Measurements from ENCODE around the gene TAS2R46.

TAS2R46 gene

DNA sequence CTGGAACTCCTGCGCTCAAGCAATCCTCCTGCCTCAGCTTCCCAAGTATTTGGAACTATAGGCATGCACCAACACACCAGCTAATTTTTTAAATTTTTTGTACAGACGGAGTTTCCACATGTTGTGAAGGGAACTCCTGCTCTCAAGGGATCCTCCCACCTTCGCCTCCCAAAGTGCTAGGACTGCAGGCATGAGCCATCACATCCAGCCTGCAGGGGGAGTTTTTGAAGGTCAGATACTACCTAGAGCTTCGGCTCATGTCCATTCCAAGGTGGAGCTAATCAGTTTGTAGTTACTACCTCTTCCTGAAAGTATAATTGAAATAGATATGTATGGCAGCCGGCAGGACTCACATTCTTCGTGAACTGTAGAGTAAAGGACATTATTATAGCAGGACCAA is 36.0 kb downstream of the TAS2R46 start:
- Histone ChIP-seq H3K27me3 (ENCODE audit: control insufficient read depth, insufficient read depth, low read length) (no peaks in the 10 kb centered on the region), H3K4me1 (ENCODE audit: control insufficient read depth, insufficient read depth, low read length) (no peaks in the 10 kb centered on the region), H3K4me3 (ENCODE audit: low read length) (no peak overlapping the region), H3K9me3 (ENCODE audit: control insufficient read depth, low read length) (no peaks in the 10 kb centered on the region), H3K36me3 (ENCODE audit: control insufficient read depth, insufficient read depth, low read length) (no peaks in the 10 kb centered on the region), H3K9ac (ENCODE audit: low read length) (no peak overlapping the region)

DNA sequence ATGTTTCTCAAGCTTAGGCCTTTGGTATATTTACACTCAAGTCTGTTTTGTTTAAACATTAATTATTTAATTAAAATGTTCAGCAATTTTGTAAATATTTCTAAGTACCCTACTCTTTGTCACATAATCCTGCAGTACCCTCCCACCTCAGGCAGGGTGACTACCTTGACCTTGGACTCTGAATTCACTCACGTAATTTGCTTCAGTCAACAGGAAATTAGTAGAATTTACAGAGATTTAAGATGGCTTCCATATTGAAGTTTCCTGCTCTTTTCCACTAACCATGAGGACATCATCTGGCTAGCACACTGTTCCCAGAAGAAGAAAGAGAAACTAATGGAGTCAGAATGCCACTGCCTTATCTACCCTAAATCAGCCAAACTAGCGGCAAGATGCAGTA is 38.7 kb downstream of the TAS2R46 start:
- Histone ChIP-seq H3K27me3 (ENCODE audit: control insufficient read depth, insufficient read depth, low read length) (no peaks in the 10 kb centered on the region), H3K4me1 (ENCODE audit: control insufficient read depth, insufficient read depth, low read length) (no peaks in the 10 kb centered on the region), H3K4me3 (ENCODE audit: low read length) (no peak overlapping the region), H3K36me3 (ENCODE audit: control insufficient read depth, insufficient read depth, low read length) (no peaks in the 10 kb centered on the region), H3K9me3 (ENCODE audit: control insufficient read depth, low read length) (no peaks in the 10 kb centered on the region), H3K9ac (ENCODE audit: low read length) (no peak overlapping the region)

DNA sequence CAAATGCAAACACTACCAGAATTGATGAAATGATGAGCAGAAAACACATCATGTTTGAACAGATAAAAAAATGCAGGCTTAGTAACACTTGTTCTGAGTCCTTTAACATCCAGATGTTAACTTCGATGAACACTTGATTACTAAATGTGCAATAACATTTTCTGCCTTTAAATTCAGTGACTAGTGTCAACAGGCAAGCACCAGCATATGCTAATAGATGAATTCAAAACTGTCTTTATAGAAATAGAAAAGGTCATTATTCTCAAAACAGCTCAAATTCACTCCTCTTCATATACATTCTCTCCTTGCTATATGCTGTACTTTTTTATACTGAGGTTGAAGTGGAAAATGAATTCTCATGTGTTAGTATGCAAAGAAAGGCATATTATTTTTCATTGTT is 39.6 kb downstream of the TAS2R46 start, which contains the start of gene TAS2R19:
Gene TAS2R19 (minus strand): TSS at position 101 of the 400 bp plus-strand sequence. CDS start 49 bp downstream, at position 52.
- Histone ChIP-seq H3K4me1 (ENCODE audit: control insufficient read depth, insufficient read depth, low read length) (no peaks in the 10 kb centered on the region), H3K4me3 (ENCODE audit: low read length) (no peak within 1 kb of the TSS), H3K36me3 (ENCODE audit: control insufficient read depth, insufficient read depth, low read length) (no peaks in the 10 kb centered on the region), H3K9ac (ENCODE audit: low read length) (no peak within 1 kb of the TSS), H3K9me3 (ENCODE audit: control insufficient read depth, low read length) (no peaks in the 10 kb centered on the region), H3K27me3 (ENCODE audit: control insufficient read depth, insufficient read depth, low read length) (no peaks in the 10 kb centered on the region)

DNA sequence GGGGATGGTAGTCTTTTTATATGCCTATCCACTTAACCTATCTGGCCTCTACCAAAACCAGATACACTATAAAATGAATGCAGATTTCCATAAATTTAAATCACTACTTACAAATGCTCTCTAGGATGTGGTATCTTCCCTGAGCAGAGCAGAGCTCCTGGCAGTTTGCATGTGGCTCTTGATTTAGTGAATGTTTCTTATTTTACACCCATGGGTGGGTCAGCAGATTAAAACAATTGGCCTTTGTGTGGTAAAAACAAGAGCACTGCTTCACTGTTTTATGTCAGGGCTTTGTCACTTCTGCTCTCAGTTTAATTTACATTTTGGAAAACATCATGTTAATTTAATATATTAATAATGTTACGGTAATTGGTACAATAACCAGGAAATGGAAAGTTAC is 45.2 kb downstream of the TAS2R46 start:
- Histone ChIP-seq H3K9ac (ENCODE audit: low read length) (no peak overlapping the region), H3K36me3 (ENCODE audit: control insufficient read depth, insufficient read depth, low read length) (no peaks in the 10 kb centered on the region), H3K4me3 (ENCODE audit: low read length) (no peak overlapping the region), H3K4me1 (ENCODE audit: control insufficient read depth, insufficient read depth, low read length) (peaks cover 13% of the 10 kb centered on the region), H3K27me3 (ENCODE audit: control insufficient read depth, insufficient read depth, low read length) (no peaks in the 10 kb centered on the region), H3K9me3 (ENCODE audit: control insufficient read depth, low read length) (no peaks in the 10 kb centered on the region)

DNA sequence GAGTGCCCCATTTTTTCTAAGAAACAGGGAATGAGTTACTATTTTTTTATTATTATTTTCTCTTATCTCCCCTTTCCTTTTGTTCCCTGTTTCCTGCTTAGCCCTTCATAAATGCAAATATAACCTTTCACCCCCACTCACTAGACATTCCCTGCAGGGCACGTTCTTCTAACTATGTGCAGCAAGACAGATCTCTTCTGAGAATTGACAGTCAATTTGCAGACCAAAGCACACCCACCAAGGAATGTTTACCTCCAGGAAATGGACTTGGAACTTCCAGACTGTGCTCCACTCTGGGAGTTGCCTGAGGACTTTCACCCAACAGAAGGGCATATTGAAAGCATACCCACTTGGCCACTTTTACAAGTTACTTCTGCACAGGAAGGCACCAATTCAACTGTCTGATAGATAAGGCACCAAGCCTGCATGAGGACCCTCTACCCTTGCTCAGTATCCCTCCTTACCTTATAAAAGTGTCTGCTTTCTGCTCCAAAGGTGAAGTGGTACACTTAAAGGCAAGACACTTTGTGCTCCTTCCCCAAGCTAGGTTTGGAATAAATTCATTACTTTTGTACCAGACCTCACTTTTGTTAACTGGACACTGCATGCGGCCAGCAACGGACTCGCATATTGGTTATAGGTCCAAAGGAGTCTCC is 46.2 kb downstream of the TAS2R46 start:
- Histone ChIP-seq H3K9me3 (ENCODE audit: control insufficient read depth, low read length) (no peaks in the 10 kb centered on the region), H3K27me3 (ENCODE audit: control insufficient read depth, insufficient read depth, low read length) (no peaks in the 10 kb centered on the region), H3K4me3 (ENCODE audit: low read length) (no peak overlapping the region), H3K9ac (ENCODE audit: low read length) (no peak overlapping the region), H3K36me3 (ENCODE audit: control insufficient read depth, insufficient read depth, low read length) (no peaks in the 10 kb centered on the region), H3K4me1 (ENCODE audit: control insufficient read depth, insufficient read depth, low read length) (peaks cover 13% of the 10 kb centered on the region)

DNA sequence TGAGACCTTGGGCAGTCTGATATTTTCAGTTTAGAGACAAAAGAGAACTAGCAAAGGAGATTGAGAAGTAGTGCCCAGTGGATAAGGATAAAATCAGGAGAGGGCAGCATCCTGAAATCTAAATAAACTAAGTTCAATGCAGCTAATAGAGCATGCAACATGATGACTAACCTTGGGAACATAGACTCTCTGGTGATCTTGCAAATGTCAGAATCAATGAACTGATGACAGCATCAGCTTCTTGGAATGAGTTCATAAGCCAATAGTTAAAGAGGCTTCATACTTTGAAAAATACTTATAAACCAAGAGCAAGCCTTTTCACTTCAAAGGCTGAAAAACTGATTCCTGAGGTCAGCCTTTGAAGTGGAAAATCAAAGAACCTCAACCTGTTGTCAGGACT is 47.9 kb downstream of the TAS2R46 start:
- Histone ChIP-seq H3K4me1 (ENCODE audit: control insufficient read depth, insufficient read depth, low read length) (peaks cover 13% of the 10 kb centered on the region), H3K9ac (ENCODE audit: low read length) (no peak overlapping the region), H3K4me3 (ENCODE audit: low read length) (no peak overlapping the region), H3K9me3 (ENCODE audit: control insufficient read depth, low read length) (no peaks in the 10 kb centered on the region), H3K27me3 (ENCODE audit: control insufficient read depth, insufficient read depth, low read length) (no peaks in the 10 kb centered on the region), H3K36me3 (ENCODE audit: control insufficient read depth, insufficient read depth, low read length) (no peaks in the 10 kb centered on the region)

All from mucosa of stomach (tissue), 1 donor.